ENCODE measurements around the gene OTUD7B. TPM values are rescaled to one million over a fixed set of nuclear protein-coding genes. Genes with fewer than 3 reads are reported as not detected.

Gene OTUD7B
- total RNA-seq, 2 experiments from 2014 or later, result 18.5 to 20.1 TPM

GRCh38 chr1:149917571-149918144, 92.9 kb downstream of the OTUD7B start, which contains the start of gene SV2A:
Gene SV2A (minus strand): TSS chr1:149917844. CDS start chr1:149913840, 4,004 bp downstream.
- ATAC-seq, result peak; percentile 85
- Mint-ChIP-seq H3K27me3 (peaks cover 2% of the 10 kb centered on the region), H3K4me3 (peak within 1 kb of the TSS; percentile 78), H3K36me3 (ENCODE audit: low read depth) (peaks cover 11% of the 10 kb centered on the region), H3K9me3 (ENCODE audit: low read depth) (no peaks in the 10 kb centered on the region), H3K27ac (no peak within 1 kb of the TSS), H3K4me1 (peaks cover 19% of the 10 kb centered on the region)
- CTCF ChIA-PET, result no interaction called here
- intact Hi-C loops (cut with DNase I, micrococcal nuclease), result loop anchor here in 1 of 2 experiments (1.0 kb wide), 1 partner anchor 10 kb away; the partner anchor contains the start of gene SF3B4
- POLR2A ChIA-PET, result no interaction called here
- peak; percentile 71 for DNase-seq

- intact Hi-C loops (cut with DNase I, micrococcal nuclease), result loop anchor here in 1 of 2 experiments (1.0 kb wide), 1 partner anchor 10 kb away; the partner anchor contains the start of gene SF3B4
- POLR2A ChIA-PET, result interaction anchor here (1.1 kb wide), 1 partner anchor 11 kb away, joined by 3 read pairs; no protein-coding TSS in a partner anchor
- Mint-ChIP-seq H3K36me3 (ENCODE audit: low read depth) (peaks cover 6% of the 10 kb centered on the region), H3K4me3 (peak overlapping the region; percentile 78), H3K4me1 (peaks cover 19% of the 10 kb centered on the region), H3K9me3 (ENCODE audit: low read depth) (no peaks in the 10 kb centered on the region), H3K27me3 (peaks cover 2% of the 10 kb centered on the region), H3K27ac (no peak overlapping the region)
- CTCF ChIA-PET, result no interaction called here
- DNase-seq (no peak), ATAC-seq (no peak)
Observed at GRCh38 chr1:149916898-149917252, 93.7 kb downstream of the OTUD7B start.

- intact Hi-C loops (cut with DNase I, micrococcal nuclease), result no loop called here
- ChIA-PET CTCF (interaction anchor here (0.7 kb wide), 1 partner anchor 120 kb away, joined by 4 read pairs; no protein-coding TSS in a partner anchor), POLR2A (interaction anchor here (1.1 kb wide), 1 partner anchor 12 kb away, joined by 3 read pairs; no protein-coding TSS in a partner anchor)
- H3K4me3 Mint-ChIP-seq, result peak overlapping the region; percentile 78
- DNase-seq (peak; percentile 20), ATAC-seq (no peak)
- peaks cover under 1% of the 10 kb centered on the region for H3K36me3 Mint-ChIP-seq (ENCODE audit: low read depth)
- no peak overlapping the region for H3K27ac Mint-ChIP-seq
- peaks cover 19% of the 10 kb centered on the region for H3K4me1 Mint-ChIP-seq
- H3K9me3 Mint-ChIP-seq (ENCODE audit: low read depth), result no peaks in the 10 kb centered on the region
- peaks cover 2% of the 10 kb centered on the region for H3K27me3 Mint-ChIP-seq
Observed at GRCh38 chr1:149916193-149916897, 94.2 kb downstream of the OTUD7B start.

GRCh38 chr1:149915429-149916192, 94.9 kb downstream of the OTUD7B start:
- ChIA-PET CTCF (interaction anchor here (0.7 kb wide), 1 partner anchor 121 kb away, joined by 4 read pairs; no protein-coding TSS in a partner anchor), POLR2A (interaction anchor here (1.1 kb wide), 1 partner anchor 13 kb away, joined by 3 read pairs; no protein-coding TSS in a partner anchor)
- intact Hi-C loops (cut with DNase I, micrococcal nuclease), result no loop called here
- peaks cover 2% of the 10 kb centered on the region for H3K27me3 Mint-ChIP-seq
- no peak for DNase-seq
- no peak overlapping the region for H3K27ac Mint-ChIP-seq
- peak overlapping the region; percentile 78 for H3K4me3 Mint-ChIP-seq
- no peaks in the 10 kb centered on the region for H3K36me3 Mint-ChIP-seq (ENCODE audit: low read depth)
- no peaks in the 10 kb centered on the region for H3K9me3 Mint-ChIP-seq (ENCODE audit: low read depth)
- no peak for ATAC-seq
- peaks cover 19% of the 10 kb centered on the region for H3K4me1 Mint-ChIP-seq

GRCh38 chr1:149914545-149914944, 96.0 kb downstream of the OTUD7B start:
- ChIA-PET POLR2A (interaction anchor here (0.5 kb wide), 1 partner anchor 358 kb away, joined by 6 read pairs; no protein-coding TSS in a partner anchor), CTCF (no interaction called here)
- H3K9me3 Mint-ChIP-seq (ENCODE audit: low read depth), result no peaks in the 10 kb centered on the region
- peaks cover 2% of the 10 kb centered on the region for H3K27me3 Mint-ChIP-seq
- no peaks in the 10 kb centered on the region for H3K36me3 Mint-ChIP-seq (ENCODE audit: low read depth)
- ATAC-seq (no peak), DNase-seq (no peak)
- no peak overlapping the region for H3K27ac Mint-ChIP-seq
- H3K4me3 Mint-ChIP-seq, result no peak overlapping the region
- peaks cover 19% of the 10 kb centered on the region for H3K4me1 Mint-ChIP-seq
- intact Hi-C loops (cut with DNase I, micrococcal nuclease), result no loop called here

GRCh38 chr1:149906570-149907075, 103.9 kb downstream of the OTUD7B start:
- Mint-ChIP-seq H3K4me3 (no peak overlapping the region), H3K36me3 (ENCODE audit: low read depth) (peaks cover 9% of the 10 kb centered on the region), H3K4me1 (no peaks in the 10 kb centered on the region), H3K27me3 (no peaks in the 10 kb centered on the region), H3K27ac (no peak overlapping the region), H3K9me3 (ENCODE audit: low read depth) (no peaks in the 10 kb centered on the region)
- ChIA-PET POLR2A (no interaction called here), CTCF (interaction anchor here (0.5 kb wide), 1 partner anchor 210 kb away, joined by 3 read pairs; no protein-coding TSS in a partner anchor)
- DNase-seq (no peak), ATAC-seq (no peak)
- intact Hi-C loops (cut with DNase I, micrococcal nuclease), result no loop called here

- ATAC-seq (no peak), DNase-seq (no peak)
- Mint-ChIP-seq H3K4me1 (peaks cover 15% of the 10 kb centered on the region), H3K4me3 (no peak overlapping the region), H3K9me3 (ENCODE audit: low read depth) (no peaks in the 10 kb centered on the region), H3K36me3 (ENCODE audit: low read depth) (peaks cover 25% of the 10 kb centered on the region), H3K27ac (no peak overlapping the region), H3K27me3 (no peaks in the 10 kb centered on the region)
- POLR2A ChIA-PET, result interaction anchor here (1.3 kb wide), 1 partner anchor 16 kb away, joined by 3 read pairs; a partner anchor contains a TSS
- CTCF ChIA-PET, result interaction anchor here (0.6 kb wide), 1 partner anchor 15 kb away, joined by 4 read pairs; no protein-coding TSS in a partner anchor
- intact Hi-C loops (cut with DNase I, micrococcal nuclease), result no loop called here
Observed at GRCh38 chr1:149903836-149904491, 106.6 kb downstream of the OTUD7B start.

- DNase-seq, result peak; percentile 91
- CTCF ChIA-PET, result interaction anchor here (1.4 kb wide), 1 partner anchor 288 kb away, joined by 4 read pairs; no protein-coding TSS in a partner anchor
- no peaks in the 10 kb centered on the region for H3K27me3 Mint-ChIP-seq
- peak; percentile 99 for ATAC-seq
- H3K36me3 Mint-ChIP-seq (ENCODE audit: low read depth), result peaks cover 23% of the 10 kb centered on the region
- H3K4me1 Mint-ChIP-seq, result peaks cover 18% of the 10 kb centered on the region
- H3K9me3 Mint-ChIP-seq (ENCODE audit: low read depth), result no peaks in the 10 kb centered on the region
- peak within 1 kb of the TSS; percentile 95 for H3K27ac Mint-ChIP-seq
- peak within 1 kb of the TSS; percentile 89 for H3K4me3 Mint-ChIP-seq
- intact Hi-C loops (cut with DNase I, micrococcal nuclease), result loop anchor here (1.0 to 10.0 kb wide), 9 partner anchors 11 to 337 kb away; partner anchors contain the start of genes SF3B4 (in 2 of the 2), ANP32E (in 1 of the 2) and VPS45 (in 1 of the 2)
- POLR2A ChIA-PET, result interaction anchor here (1.4 kb wide), 1 partner anchor 13 kb away, joined by 33 read pairs; a partner anchor contains a TSS
Observed at GRCh38 chr1:149899460-149900284, 110.9 kb downstream of the OTUD7B start, which contains the start of gene BOLA1. Gene BOLA1 (plus strand): TSS chr1:149899568. CDS start chr1:149900060, 492 bp downstream.

- CTCF ChIA-PET, result no interaction called here
- intact Hi-C loops (cut with DNase I, micrococcal nuclease), result loop anchor here in 1 of 2 experiments (10.0 kb wide), 1 partner anchor 268 kb away; no protein-coding TSS in a partner anchor
Observed at GRCh38 chr1:149896575-149896974, 114.0 kb downstream of the OTUD7B start.

GRCh38 chr1:149888999-149889289, 121.6 kb downstream of the OTUD7B start:
- no peak for ATAC-seq
- H3K27ac Mint-ChIP-seq, result no peak overlapping the region
- no peaks in the 10 kb centered on the region for H3K36me3 Mint-ChIP-seq (ENCODE audit: low read depth)
- ChIA-PET CTCF (interaction anchor here (0.7 to 1.5 kb wide), 3 partner anchors 10 to 298 kb away, joined by 4 to 6 read pairs (median 4); no protein-coding TSS in a partner anchor), POLR2A (interaction anchor here (0.7 to 4.8 kb wide), 4 partner anchors 11 to 179 kb away, joined by 3 to 33 read pairs (median 4); partner anchors contain the start of genes BOLA1 and VPS45)
- no peak for DNase-seq
- H3K4me1 Mint-ChIP-seq, result no peaks in the 10 kb centered on the region
- H3K9me3 Mint-ChIP-seq (ENCODE audit: low read depth), result no peaks in the 10 kb centered on the region
- intact Hi-C loops (cut with DNase I, micrococcal nuclease), result loop anchor here (1.0 kb wide), 7 partner anchors 10 to 345 kb away; partner anchors contain the start of genes BOLA1 (in 2 of the 2), SF3B4 (in 2 of the 2), OTUD7B (in 1 of the 2) and VPS45 (in 1 of the 2)
- no peak overlapping the region for H3K4me3 Mint-ChIP-seq
- H3K27me3 Mint-ChIP-seq, result no peaks in the 10 kb centered on the region

More at GRCh38 chr1:149896575-149896974, 114.0 kb downstream of the OTUD7B start:
- POLR2A ChIA-PET, result no interaction called here
- no peak overlapping the region for H3K27ac Mint-ChIP-seq
- ATAC-seq, result no peak
- no peaks in the 10 kb centered on the region for H3K9me3 Mint-ChIP-seq (ENCODE audit: low read depth)
- no peaks in the 10 kb centered on the region for H3K27me3 Mint-ChIP-seq
- peaks cover 18% of the 10 kb centered on the region for H3K4me1 Mint-ChIP-seq
- no peak overlapping the region for H3K4me3 Mint-ChIP-seq
- DNase-seq, result no peak
- peaks cover 17% of the 10 kb centered on the region for H3K36me3 Mint-ChIP-seq (ENCODE audit: low read depth)

Data from activated CD4-positive, alpha-beta T cell treated with anti-CD3 and anti-CD28 coated beads for 36 hours (primary cell).